Measurements from ENCODE around the gene CAPN8. TPM values are rescaled to one million over a fixed set of nuclear protein-coding genes. Genes with fewer than 3 reads are reported as not detected.

The CAPN8 gene
- total and polyA plus RNA-seq, 4 donors: 30.5 to 123 (median 81.2) TPM

DNA sequence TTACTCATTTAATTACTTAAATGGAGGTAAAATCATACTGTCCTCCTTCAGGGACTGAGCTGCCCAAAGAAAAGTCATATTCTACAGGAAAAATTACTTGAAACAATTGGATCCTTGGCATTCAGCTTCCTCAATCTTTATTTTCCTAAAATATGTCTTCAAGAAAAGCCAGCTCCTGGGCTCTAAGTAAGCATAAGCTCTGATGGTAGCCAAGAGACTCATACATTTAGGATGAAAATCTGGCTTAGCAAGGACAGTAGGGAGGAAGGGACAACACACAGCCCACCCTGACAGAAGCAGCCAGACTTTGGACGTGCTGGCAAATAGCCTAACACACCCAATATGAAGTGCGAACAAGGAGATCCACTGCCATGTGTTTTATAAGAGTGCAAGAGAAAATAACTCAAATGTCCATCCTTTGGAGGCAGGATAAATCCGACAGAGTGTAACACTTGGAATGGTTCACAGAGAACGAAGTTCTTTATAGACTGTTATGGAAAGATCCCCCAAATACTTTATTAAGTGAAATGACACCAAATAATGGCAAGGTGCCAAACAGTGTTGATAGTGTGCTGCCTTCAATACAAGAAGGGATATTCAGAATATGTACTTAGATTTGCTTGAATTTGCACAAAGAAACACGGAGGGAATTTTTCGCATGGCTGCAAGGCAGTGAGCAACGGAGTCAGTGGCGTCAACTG, 14.1 kb downstream of the CAPN8 start:
- ATAC-seq (ENCODE audit: insufficient read depth, low FRiP score) (no peak), DNase-seq (peak; percentile 73 to 94 (median 94))
- H3K9ac ChIP-seq (ENCODE audit: insufficient read depth in 1 of 2, low read length in 2 of 2): no peak overlapping the region
- H3K4me3 ChIP-seq: no peak overlapping the region
- H3K4me1 ChIP-seq (ENCODE audit: control insufficient read depth in 5 of 5, insufficient read depth in 5 of 5, low read length in 5 of 5): peaks cover 0 to 44% (median 0%) of the 10 kb centered on the region in 5 donors
- no peak overlapping the region for H3K27ac ChIP-seq (ENCODE audit: low read depth in 1 of 2, low read length in 1 of 2)
- TF ChIP-seq, protein P1, sequence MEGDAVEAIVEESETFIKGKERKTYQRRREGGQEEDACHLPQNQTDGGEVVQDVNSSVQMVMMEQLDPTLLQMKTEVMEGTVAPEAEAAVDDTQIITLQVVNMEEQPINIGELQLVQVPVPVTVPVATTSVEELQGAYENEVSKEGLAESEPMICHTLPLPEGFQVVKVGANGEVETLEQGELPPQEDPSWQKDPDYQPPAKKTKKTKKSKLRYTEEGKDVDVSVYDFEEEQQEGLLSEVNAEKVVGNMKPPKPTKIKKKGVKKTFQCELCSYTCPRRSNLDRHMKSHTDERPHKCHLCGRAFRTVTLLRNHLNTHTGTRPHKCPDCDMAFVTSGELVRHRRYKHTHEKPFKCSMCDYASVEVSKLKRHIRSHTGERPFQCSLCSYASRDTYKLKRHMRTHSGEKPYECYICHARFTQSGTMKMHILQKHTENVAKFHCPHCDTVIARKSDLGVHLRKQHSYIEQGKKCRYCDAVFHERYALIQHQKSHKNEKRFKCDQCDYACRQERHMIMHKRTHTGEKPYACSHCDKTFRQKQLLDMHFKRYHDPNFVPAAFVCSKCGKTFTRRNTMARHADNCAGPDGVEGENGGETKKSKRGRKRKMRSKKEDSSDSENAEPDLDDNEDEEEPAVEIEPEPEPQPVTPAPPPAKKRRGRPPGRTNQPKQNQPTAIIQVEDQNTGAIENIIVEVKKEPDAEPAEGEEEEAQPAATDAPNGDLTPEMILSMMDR (IDR thresholded peaks at IDR 0.05; ENCODE audit: control extremely low read depth, extremely low read depth): no peak
- WGBS, 2 donors: 70 to 78% methylated on average over 8 of the region's 8 CpGs
- H3K36me3 ChIP-seq (ENCODE audit: control insufficient read depth in 4 of 4, insufficient read depth in 4 of 4, low read length in 4 of 4): no peaks in the 10 kb centered on the region
- peaks cover 0 to 3% (median 0%) of the 10 kb centered on the region in 3 donors for H3K27me3 ChIP-seq (ENCODE audit: control insufficient read depth in 3 of 3, insufficient read depth in 3 of 3, low read length in 2 of 3)
- no peaks in the 10 kb centered on the region for H3K9me3 ChIP-seq (ENCODE audit: control insufficient read depth in 4 of 4, insufficient read depth in 3 of 4, low read length in 3 of 4)

DNA sequence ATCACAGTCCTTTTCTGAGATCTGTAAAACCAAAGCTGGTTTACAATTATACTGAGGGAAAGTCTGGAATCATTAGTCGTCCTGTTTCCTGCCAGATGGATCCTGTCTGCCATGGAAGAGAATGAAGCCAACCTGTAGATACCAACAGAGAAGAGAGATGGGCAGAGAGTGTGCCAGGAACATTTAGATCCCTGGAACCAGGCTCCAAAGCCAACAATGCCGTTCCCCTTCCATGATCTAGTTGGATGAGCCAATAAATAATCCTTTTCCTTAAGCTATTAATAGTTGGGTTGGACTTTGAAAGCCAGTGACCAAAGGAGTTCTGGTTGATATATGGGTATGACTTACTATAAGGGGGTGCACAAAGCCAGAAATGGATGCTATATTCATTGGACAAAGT, 15.0 kb downstream of the CAPN8 start:
- H3K9ac ChIP-seq (ENCODE audit: insufficient read depth in 1 of 2, low read length in 2 of 2): no peak overlapping the region
- TF ChIP-seq, protein P1 (IDR thresholded peaks at IDR 0.05; ENCODE audit: control extremely low read depth, extremely low read depth): no peak

DNA sequence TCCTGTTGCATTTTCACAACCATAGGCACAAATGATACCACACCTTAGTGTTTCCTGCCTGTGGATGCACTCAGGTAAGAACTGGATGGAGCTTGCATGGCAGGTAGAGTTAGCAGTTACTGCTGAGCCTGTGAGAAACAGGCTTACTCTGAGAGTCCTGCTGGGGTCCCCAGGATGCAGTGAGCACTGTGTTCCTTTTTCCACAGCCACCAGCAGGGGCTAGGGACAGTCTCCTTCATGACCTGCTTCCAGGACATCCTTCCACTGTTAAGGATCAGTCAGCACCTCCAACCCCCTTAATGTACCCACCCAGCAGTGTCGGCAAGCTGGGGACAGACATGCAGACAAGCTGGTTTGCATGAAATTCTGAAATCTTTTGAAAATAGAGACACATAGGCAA, 16.3 kb downstream of the CAPN8 start:
- Histone ChIP-seq H3K27me3 (ENCODE audit: control insufficient read depth in 3 of 3, insufficient read depth in 3 of 3, low read length in 2 of 3) (peaks cover 0 to 3% (median 0%) of the 10 kb centered on the region in 3 donors), H3K36me3 (ENCODE audit: control insufficient read depth in 4 of 4, insufficient read depth in 4 of 4, low read length in 4 of 4) (no peaks in the 10 kb centered on the region), H3K4me3 (no peak overlapping the region), H3K27ac (ENCODE audit: low read depth in 1 of 2, low read length in 1 of 2) (no peak overlapping the region), H3K4me1 (ENCODE audit: control insufficient read depth in 5 of 5, insufficient read depth in 5 of 5, low read length in 5 of 5) (peaks cover 0 to 43% (median 0%) of the 10 kb centered on the region in 5 donors), H3K9me3 (ENCODE audit: control insufficient read depth in 4 of 4, insufficient read depth in 3 of 4, low read length in 3 of 4) (no peaks in the 10 kb centered on the region), H3K9ac (ENCODE audit: insufficient read depth in 1 of 2, low read length in 2 of 2) (no peak overlapping the region)
- no peak for DNase-seq
- TF ChIP-seq, protein P1 (IDR thresholded peaks at IDR 0.05; ENCODE audit: control extremely low read depth, extremely low read depth): no peak
- 0% methylated on average over 1 of the region's 1 CpG for WGBS, 2 donors
- no peak for ATAC-seq (ENCODE audit: insufficient read depth, low FRiP score)

More for the DNA sequence above, 15.0 kb downstream of the CAPN8 start:
- no peaks in the 10 kb centered on the region for H3K36me3 ChIP-seq (ENCODE audit: control insufficient read depth in 4 of 4, insufficient read depth in 4 of 4, low read length in 4 of 4)
- H3K27me3 ChIP-seq (ENCODE audit: control insufficient read depth in 3 of 3, insufficient read depth in 3 of 3, low read length in 2 of 3): peaks cover 0 to 3% (median 0%) of the 10 kb centered on the region in 3 donors
- H3K4me3 ChIP-seq: no peak overlapping the region
- H3K4me1 ChIP-seq (ENCODE audit: control insufficient read depth in 5 of 5, insufficient read depth in 5 of 5, low read length in 5 of 5): peaks cover 0 to 44% (median 0%) of the 10 kb centered on the region in 5 donors
- DNase-seq (peak in 1 of 3 donors; percentile 19), ATAC-seq (ENCODE audit: insufficient read depth, low FRiP score) (no peak)
- no peak overlapping the region for H3K27ac ChIP-seq (ENCODE audit: low read depth in 1 of 2, low read length in 1 of 2)
- WGBS, 2 donors: 57 to 60% methylated on average over 2 of the region's 2 CpGs
- H3K9me3 ChIP-seq (ENCODE audit: control insufficient read depth in 4 of 4, insufficient read depth in 3 of 4, low read length in 3 of 4): no peaks in the 10 kb centered on the region
